CD14-positive monocyte (primary cell): ENCODE data around the gene PTGIR. TPM values are rescaled to one million over a fixed set of nuclear protein-coding genes. Genes with fewer than 3 reads are reported as not detected.

Source experiments
- DNase-seq, 3 donors: peaks; one replicate each; pipeline ENCODE4 v3.0.0-alpha.2; 2011 to 2022
- H2AFZ ChIP-seq: 2 replicates; pipeline ENCODE4 v1.6.0; 2012; ENCODE audit warnings: mild to moderate bottlenecking, low read depth, low read length, inconsistent platforms; ENCODE audit not compliant: insufficient read depth, poor library complexity, severe bottlenecking
- H3K27ac ChIP-seq, 2 donors: 1 replicate in 1 of 2; 2 replicates in 1 of 2; pipeline ENCODE4 v1.5.1; 2012 to 2013; ENCODE audit warnings: low read length in 2 of 2, control low read depth in 1 of 2, inconsistent platforms in 1 of 2, low read depth in 1 of 2, mild to moderate bottlenecking in 1 of 2
- H3K27me3 ChIP-seq, 2 donors: one replicate each; pipeline versions ENCODE4 v1.6.0 to v1.6.1; 2011 to 2013; ENCODE audit warnings: low read length in 2 of 2; ENCODE audit not compliant: control insufficient read depth in 2 of 2, insufficient read depth in 2 of 2
- H3K36me3 ChIP-seq, 2 donors: replicated peaks in 1 of 2; 1 replicate in 1 of 2; 2 replicates in 1 of 2; pipeline versions ENCODE4 v1.5.1 to v1.6.1; 2012 to 2013; ENCODE audit warnings: low read length in 2 of 2, control low read depth in 1 of 2, inconsistent platforms in 1 of 2, mild to moderate bottlenecking in 1 of 2; ENCODE audit not compliant: insufficient read depth in 2 of 2, control insufficient read depth in 1 of 2
- H3K4me1 ChIP-seq, 2 donors: 1 replicate in 1 of 2; 2 replicates in 1 of 2; pipeline versions ENCODE4 v1.5.1 to v1.6.1; 2012 to 2013; ENCODE audit warnings: low read length in 2 of 2, control low read depth in 1 of 2, inconsistent platforms in 1 of 2, mild to moderate bottlenecking in 1 of 2, moderate library complexity in 1 of 2; ENCODE audit not compliant: insufficient read depth in 2 of 2, control insufficient read depth in 1 of 2
- H3K4me2 ChIP-seq: replicated peaks from 2 replicates; pipeline ENCODE3; 2012; ENCODE audit warnings: low read length, moderate library complexity, mild to moderate bottlenecking; ENCODE audit not compliant: poor library complexity, severe bottlenecking; ENCODE audit errors: extremely low read depth
- H3K4me3 ChIP-seq, 3 experiments: fragments of 200-600 bp in 1 of 3; sonication (generic) in 1 of 3; replicated peaks in 1 of 3; 1 replicate in 2 of 3; 2 replicates in 1 of 3; pipeline ENCODE4 v1.5.1; 2011 to 2013; ENCODE audit warnings: low read length in 3 of 3, mild to moderate bottlenecking in 3 of 3, control low read depth in 2 of 3, low read depth in 2 of 3, inconsistent platforms in 1 of 3, moderate library complexity in 1 of 3
- H3K79me2 ChIP-seq: 2 replicates; pipeline ENCODE4 v1.6.0; 2012; ENCODE audit warnings: mild to moderate bottlenecking, control low read depth, inconsistent platforms, low read length, moderate library complexity; ENCODE audit not compliant: insufficient read depth
- H3K9ac ChIP-seq: 2 replicates; pipeline ENCODE4 v1.6.0; 2017; ENCODE audit warnings: low read length, mild to moderate bottlenecking; ENCODE audit not compliant: insufficient read depth, poor library complexity, severe bottlenecking
- H3K9me3 ChIP-seq, 2 donors: replicated peaks in 1 of 2; 1 replicate in 1 of 2; 2 replicates in 1 of 2; pipeline versions ENCODE4 v1.5.1 to v1.6.1; 2012 to 2013; ENCODE audit warnings: low read length in 2 of 2, control low read depth in 1 of 2; ENCODE audit not compliant: control insufficient read depth in 1 of 2, insufficient read depth in 1 of 2
- H4K20me1 ChIP-seq: 2 replicates; pipeline ENCODE4 v1.6.0; 2012; ENCODE audit warnings: mild to moderate bottlenecking, low read length, control low read depth, moderate library complexity; ENCODE audit not compliant: insufficient read depth
- H3K27ac Mint-ChIP-seq, 7 donors: one replicate each; pipeline ENCODE4 v1.8.0; 2020; ENCODE audit warnings: mild to moderate bottlenecking in 7 of 7, mixed read lengths in 7 of 7, moderate library complexity in 6 of 7, inconsistent platforms in 2 of 7
- H3K27me3 Mint-ChIP-seq, 3 donors: one replicate each; pipeline ENCODE4 v1.8.0; 2021 to 2022; ENCODE audit warnings: low read depth in 3 of 3, mild to moderate bottlenecking in 3 of 3, mixed read lengths in 3 of 3, moderate library complexity in 3 of 3, inconsistent platforms in 1 of 3
- H3K36me3 Mint-ChIP-seq, 2 donors: one replicate each; pipeline ENCODE4 v1.8.0; 2020; ENCODE audit warnings: mixed read lengths in 2 of 2, inconsistent platforms in 1 of 2, mild to moderate bottlenecking in 1 of 2
- H3K4me1 Mint-ChIP-seq: one replicate; pipeline ENCODE4 v1.8.0; 2020; ENCODE audit warnings: mild to moderate bottlenecking, mixed read lengths
- H3K4me3 Mint-ChIP-seq, 2 donors: one replicate each; pipeline ENCODE4 v1.8.0; 2020; ENCODE audit warnings: mild to moderate bottlenecking in 2 of 2, mixed read lengths in 2 of 2, moderate library complexity in 1 of 2
- H3K9me3 Mint-ChIP-seq, 7 donors: one replicate each; pipeline ENCODE4 v1.8.0; 2020 to 2022; ENCODE audit warnings: mixed read lengths in 7 of 7, mild to moderate bottlenecking in 6 of 7, moderate library complexity in 6 of 7, inconsistent platforms in 2 of 7
- CTCF ChIP-seq: fragments of 200-600 bp; IDR thresholded peaks from one replicate; pipeline ENCODE4 v1.8.0; 2022; ENCODE audit warnings: antibody characterized with exemption, mild to moderate bottlenecking
- WGBS: methylation state at CpG from one replicate; pipeline ENCODE4 v1.1.5; 2013; ENCODE audit warnings: missing lambda C conversion rate; ENCODE audit not compliant: insufficient coverage; 5-methylcytosine and 5-hydroxymethylcytosine counted together
- intact Hi-C, 2 donors: fragments of 100-400 bp; cut with micrococcal nuclease; formaldehyde crosslinking; loops; one replicate each; pipeline versions ENCODE4 v1.15.0 to v1.15.1; 2023
- polyA plus RNA-seq, 3 donors: library from polyadenylated mRNA; depleted of rRNA in 1 of 3; unstranded in 2 of 3; stranded (reverse) in 1 of 3; fragments of 300-500 nt in 2 of 3; fragments of >200 nt in 1 of 3; fragmentation: Illumina TruSeq in 2 of 3; gene quantifications; 1 replicate in 2 of 3; 2 replicates in 1 of 3; pipeline ENCODE4 v1.2.3, GENCODE V29; 2012 to 2021

Gene PTGIR
- polyA plus RNA-seq, 3 donors = 12.8 to 51.2 (median 14.1) TPM

- H3K4me1 Mint-ChIP-seq = peaks cover 19% of the 10 kb centered on the region
- Histone ChIP-seq H3K79me2 (no peaks in the 10 kb centered on the region), H3K4me3 (no peak overlapping the region), H3K9me3 (no peaks in the 10 kb centered on the region), H4K20me1 (no peaks in the 10 kb centered on the region), H3K4me1 (peaks cover 22 to 25% of the 10 kb centered on the region in 2 donors), H2AFZ (no peak overlapping the region), H3K9ac (no peak overlapping the region), H3K27ac (no peak overlapping the region), H3K4me2 (no peak overlapping the region), H3K36me3 (no peaks in the 10 kb centered on the region), H3K27me3 (peaks cover 15 to 72% of the 10 kb centered on the region in 2 donors)
- H3K4me3 Mint-ChIP-seq = no peak overlapping the region
- H3K27ac Mint-ChIP-seq = peak overlapping the region in 2 of 7 donors; percentile 58 to 78
- no peak for DNase-seq
- intact Hi-C loops = no loop called here
- no peak for TF ChIP-seq CTCF
- H3K36me3 Mint-ChIP-seq = no peaks in the 10 kb centered on the region
- H3K27me3 Mint-ChIP-seq = peaks cover 29 to 53% (median 48%) of the 10 kb centered on the region in 3 donors
- WGBS = 64% methylated on average over 1 of the region's 2 CpGs
- peaks cover 0 to 5% (median 1%) of the 10 kb centered on the region in 7 donors for H3K9me3 Mint-ChIP-seq
Observed at GRCh38 chr19:46640656-46641055, 15.8 kb upstream of the PTGIR start.

GRCh38 chr19:46639358-46640182 is 14.7 kb upstream of the PTGIR start:
- intact Hi-C loops = no loop called here
- peak overlapping the region; percentile 17 to 67 (median 18) for H3K4me3 ChIP-seq
- Mint-ChIP-seq H3K9me3 (peaks cover 0 to 5% (median 1%) of the 10 kb centered on the region in 7 donors), H3K27me3 (peaks cover 26 to 50% (median 44%) of the 10 kb centered on the region in 3 donors), H3K4me3 (no peak overlapping the region), H3K4me1 (peaks cover 24% of the 10 kb centered on the region), H3K36me3 (no peaks in the 10 kb centered on the region), H3K27ac (peak overlapping the region in 2 of 7 donors; percentile 37 to 52)
- H4K20me1 ChIP-seq = no peaks in the 10 kb centered on the region
- H3K9ac ChIP-seq = peak overlapping the region; percentile 58
- 4% methylated on average over 21 of the region's 49 CpGs for WGBS
- peaks cover 26 to 31% of the 10 kb centered on the region in 2 donors for H3K4me1 ChIP-seq
- peak overlapping the region; percentile 73 for H2AFZ ChIP-seq
- peak overlapping the region; percentile 81 for H3K4me2 ChIP-seq
- peaks cover 18 to 70% of the 10 kb centered on the region in 2 donors for H3K27me3 ChIP-seq
- no peaks in the 10 kb centered on the region for H3K9me3 ChIP-seq
- TF ChIP-seq CTCF = no peak
- peak; percentile 87 to 95 (median 89) for DNase-seq
- H3K79me2 ChIP-seq = no peaks in the 10 kb centered on the region
- H3K27ac ChIP-seq = peak overlapping the region in 1 of 2 donors; percentile 56
- H3K36me3 ChIP-seq = no peaks in the 10 kb centered on the region
